KBM-7 (cell line): ENCODE data around the gene MRPS18B.
"Not testable (repeated sequence)": the region's sequence is repeated elsewhere in the genome, so short reads cannot be mapped to it uniquely, and the experiment has no call there.

Experiments
- DNase-seq: peaks from one replicate; pipeline ENCODE4 v3.0.0-alpha.2; 2015
- in situ Hi-C: fragments of 300-500 bp; cut with MboI; formaldehyde crosslinking; loops from 2 replicates; pipeline ENCODE4 v1.14.3; 2020; ENCODE audit warnings: low sequenced_read_pairs, low pct_unique_long_range_greater_than_20kb, mixed read lengths

Gene MRPS18B

DNA sequence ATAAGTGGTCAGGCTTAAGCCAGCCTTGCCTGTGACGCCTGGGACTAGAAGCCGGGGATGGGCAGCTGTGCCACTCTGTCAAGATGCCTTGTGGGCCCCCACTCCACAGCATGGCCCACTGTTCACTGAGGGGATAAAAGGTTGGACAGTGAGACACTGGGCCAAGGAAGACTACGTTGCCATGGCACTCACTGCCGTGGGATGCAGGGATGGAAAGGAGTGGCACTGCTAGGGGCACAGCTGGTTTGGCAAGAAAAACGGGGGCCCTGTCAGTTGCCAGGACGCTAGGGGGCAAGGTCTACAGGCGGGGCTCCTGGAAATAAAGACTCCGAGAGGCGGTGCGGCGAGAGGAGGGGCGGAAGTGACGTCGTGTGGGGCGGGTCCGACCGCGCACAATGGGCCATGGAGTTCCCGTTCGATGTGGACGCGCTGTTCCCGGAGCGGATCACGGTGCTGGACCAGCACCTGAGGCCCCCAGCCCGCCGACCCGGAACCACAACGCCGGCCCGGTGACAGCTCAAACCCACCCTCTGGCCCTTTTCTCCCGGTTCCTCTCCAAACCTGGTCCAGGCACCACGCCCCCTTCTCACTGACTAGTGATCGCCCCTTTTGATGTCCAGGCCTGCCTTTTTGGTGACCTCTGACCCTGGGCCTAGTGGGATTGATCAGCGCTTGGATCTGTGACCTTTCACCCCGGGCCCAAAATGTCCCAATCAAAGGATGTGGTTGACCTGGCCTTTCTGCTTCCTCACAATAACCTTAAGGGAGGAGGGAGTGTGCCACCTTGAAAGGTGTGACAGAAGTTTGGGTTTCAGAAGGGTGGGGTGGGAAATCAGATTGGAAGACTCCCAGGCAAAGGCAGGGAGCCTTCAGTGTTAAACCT is 9.1 kb downstream of the MRPS18B start, which contains the start of gene ATAT1:
ATAT1 (plus strand) TSS at position 391 of the 883 bp plus-strand sequence.
- DNase-seq: peak; percentile 85
- in situ Hi-C loops: no loop called here

DNA sequence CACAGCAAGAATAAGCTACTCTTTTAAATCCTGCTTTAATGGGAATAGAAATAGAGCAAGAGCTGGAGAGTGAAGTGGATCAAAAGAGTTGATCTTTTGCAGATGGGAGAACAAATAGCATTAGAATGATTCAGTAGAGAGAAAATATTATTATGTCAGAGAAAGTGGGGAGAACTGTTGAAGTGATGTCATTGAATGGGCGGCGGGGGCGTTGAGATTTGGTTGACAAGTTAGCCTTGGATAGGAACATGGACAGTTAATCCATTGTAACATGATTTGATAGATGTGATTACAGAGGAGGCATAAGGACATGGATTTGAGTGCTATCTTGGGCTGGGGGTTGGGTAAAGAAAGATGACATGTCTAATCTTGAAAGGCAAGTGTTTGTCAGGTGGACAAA is 18.2 kb downstream of the MRPS18B start:
- no peak for DNase-seq
- in situ Hi-C loops: no loop called here

DNA sequence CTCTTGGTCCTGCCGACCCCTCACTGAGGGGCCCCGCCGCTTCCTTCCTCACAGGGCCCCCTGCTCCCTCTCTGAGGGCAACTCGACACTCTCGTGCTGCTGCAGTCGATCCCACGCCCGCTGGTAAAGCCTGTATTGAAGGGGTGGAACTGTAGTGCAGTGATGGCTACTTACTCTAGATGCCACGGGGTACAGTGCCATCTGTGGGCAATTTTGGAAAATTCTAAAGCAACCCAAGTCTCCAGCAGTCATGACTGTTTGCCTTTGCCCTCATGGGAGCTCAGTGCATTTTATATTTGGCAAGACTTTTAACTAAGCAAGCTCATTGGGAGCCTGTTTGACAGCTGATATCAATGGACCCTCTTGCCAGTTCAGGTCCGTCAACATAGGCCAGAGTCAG is 22.8 kb downstream of the MRPS18B start:
- DNase-seq: no peak
- in situ Hi-C loops: no loop called here

GRCh38 chr6:30641048-30641447 is 23.4 kb downstream of the MRPS18B start:
- no peak for DNase-seq
- in situ Hi-C loops: no loop called here

- in situ Hi-C loops: no loop called here
Measured at GRCh38 chr6:30643656-30644055, 26.0 kb downstream of the MRPS18B start.

GRCh38 chr6:30644769-30645168 is 27.1 kb downstream of the MRPS18B start:
- no peak for DNase-seq
- in situ Hi-C loops: no loop called here

More at GRCh38 chr6:30643656-30644055, 26.0 kb downstream of the MRPS18B start:
- no peak for DNase-seq

GRCh38 chr6:30645989-30646388 is 28.3 kb downstream of the MRPS18B start:
- DNase-seq: no peak
- in situ Hi-C loops: no loop called here

- in situ Hi-C loops: no loop called here
- peak; percentile 86 for DNase-seq
Measured at GRCh38 chr6:30646450-30647241, 29.0 kb downstream of the MRPS18B start, which contains the start of gene C6orf136. Gene C6orf136 (plus strand): TSS chr6:30647133. CDS start chr6:30647232, 99 bp downstream.

DNA sequence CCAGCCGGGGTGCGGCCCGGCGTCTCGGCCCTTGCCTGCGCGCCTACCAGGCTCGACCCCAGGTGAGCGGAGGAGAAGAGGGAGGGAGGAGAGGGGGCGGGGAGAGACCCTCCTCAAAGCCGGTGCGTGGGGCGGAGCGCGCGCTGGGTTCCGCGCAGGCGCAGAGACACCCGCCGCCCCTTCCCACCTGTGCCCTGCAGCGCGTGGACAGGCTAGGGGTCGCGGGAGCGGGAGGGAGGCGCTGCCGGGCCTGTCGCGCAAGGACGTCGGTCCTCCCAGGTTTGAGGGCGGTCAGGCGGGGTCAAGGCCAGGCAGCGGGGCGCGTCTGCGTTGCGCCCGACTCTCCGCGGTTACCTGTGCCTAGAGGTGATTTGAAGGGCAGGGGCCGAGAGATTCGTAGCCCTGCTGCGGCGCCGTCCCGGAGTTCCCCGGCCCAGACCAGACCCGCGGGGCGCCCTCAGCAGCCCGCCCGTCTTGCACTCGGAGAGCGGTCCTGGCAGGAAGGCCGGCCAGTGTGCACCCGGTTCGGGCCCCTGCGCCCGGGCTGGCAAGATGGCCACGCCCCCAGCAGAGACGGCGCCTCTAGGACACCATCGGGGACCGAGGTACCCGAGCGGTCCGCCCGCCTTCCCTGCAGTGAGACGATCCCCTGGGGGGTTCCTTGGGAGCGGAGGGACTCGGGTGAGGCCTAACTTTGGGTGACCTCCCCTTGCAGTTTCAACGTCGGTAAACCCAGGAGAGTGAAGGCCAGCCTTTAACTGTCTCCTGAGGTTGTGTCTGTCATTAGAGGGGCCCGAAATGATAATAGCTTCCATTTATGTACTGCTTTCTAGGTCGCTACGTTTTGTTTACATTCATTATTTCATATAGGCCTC is 29.8 kb downstream of the MRPS18B start:
- in situ Hi-C loops: no loop called here
- peak; percentile 78 for DNase-seq

DNA sequence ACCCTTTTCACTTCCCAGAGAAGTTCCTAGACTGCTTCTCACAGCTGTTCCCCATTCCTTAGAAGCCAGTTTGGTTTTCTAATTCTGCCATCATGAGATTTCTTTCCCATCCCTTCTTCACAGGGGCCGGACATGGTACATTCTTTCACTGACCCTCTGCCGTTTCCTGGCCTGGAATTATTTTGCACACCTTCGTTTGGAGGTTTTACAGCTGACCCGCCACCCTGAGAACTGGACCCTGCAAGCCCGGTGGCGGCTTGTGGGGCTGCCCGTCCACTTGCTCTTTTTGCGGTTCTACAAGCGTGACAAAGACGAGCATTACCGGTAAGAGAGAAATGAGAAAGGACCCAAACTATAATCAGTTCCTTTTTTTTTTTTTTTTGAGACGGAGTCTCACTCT is 33.5 kb downstream of the MRPS18B start:
- DNase-seq: no peak
- in situ Hi-C loops: no loop called here

- in situ Hi-C loops: no loop called here
- DNase-seq: no peak
Measured at GRCh38 chr6:30654798-30655742, 37.4 kb downstream of the MRPS18B start.

DNA sequence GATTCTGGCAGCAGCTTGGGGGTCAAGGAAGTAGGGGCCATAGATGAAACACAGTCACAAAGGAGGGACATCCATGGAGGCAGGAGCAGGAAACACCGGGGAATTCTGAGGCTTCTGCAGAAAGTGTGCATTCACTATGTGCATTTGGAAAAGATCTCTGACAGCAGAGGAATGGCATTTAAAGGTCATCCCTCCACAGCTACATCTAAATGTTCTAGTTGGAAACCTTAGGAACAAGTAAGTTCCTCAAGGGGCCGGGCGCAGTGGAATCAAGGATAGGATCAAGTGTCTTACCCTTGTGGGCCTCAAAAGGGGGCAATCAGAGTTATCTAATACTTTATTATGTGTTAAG is 38.1 kb downstream of the MRPS18B start:
- in situ Hi-C loops: no loop called here
- DNase-seq: no peak

- in situ Hi-C loops: no loop called here
- DNase-seq: peak; percentile 36
Measured at GRCh38 chr6:30656513-30656912, 38.9 kb downstream of the MRPS18B start.

GRCh38 chr6:30657454-30657853 is 39.8 kb downstream of the MRPS18B start:
- in situ Hi-C loops: no loop called here
- no peak for DNase-seq

GRCh38 chr6:30657922-30658321 is 40.3 kb downstream of the MRPS18B start:
- in situ Hi-C loops: not testable (repeated sequence)

DNA sequence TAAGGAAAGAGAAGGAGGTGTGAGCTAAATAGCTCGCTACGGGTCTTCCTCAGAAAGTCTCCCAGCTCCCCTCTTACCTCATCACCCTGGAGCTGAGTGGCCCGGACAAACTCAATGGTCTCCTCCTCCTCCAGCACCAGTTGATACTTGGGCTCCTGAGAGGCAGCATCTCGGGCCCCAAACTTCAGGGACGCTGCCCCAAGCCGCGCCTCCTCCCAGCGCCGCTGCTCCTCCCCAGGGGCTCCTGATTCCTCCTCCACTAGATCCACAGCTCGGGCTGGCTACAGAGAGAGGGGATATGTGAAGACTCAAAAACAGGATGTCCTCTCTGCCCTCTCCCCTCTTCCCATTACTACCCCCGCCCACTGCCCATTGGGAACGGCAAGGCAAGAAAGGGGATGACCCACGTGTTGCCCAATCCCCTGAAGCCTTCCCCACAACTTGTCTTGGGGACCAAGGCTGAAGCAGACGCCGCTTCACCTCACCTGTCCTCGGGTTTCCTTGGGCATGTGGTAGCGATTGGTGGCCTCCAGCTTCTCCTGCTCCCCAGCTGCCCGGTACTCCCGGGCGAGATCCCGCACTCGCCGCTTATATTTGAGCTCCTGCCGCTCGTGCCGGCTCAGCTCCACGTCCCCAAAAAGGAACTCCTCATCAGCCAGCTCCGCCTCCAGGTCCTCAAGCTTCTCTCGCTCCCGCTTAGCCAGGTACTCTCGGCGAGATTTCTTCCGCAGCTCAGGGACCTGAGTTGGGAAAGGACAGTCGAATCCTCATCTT is 47.5 kb downstream of the MRPS18B start:
- in situ Hi-C loops: no loop called here
- DNase-seq: no peak

More at GRCh38 chr6:30657922-30658321, 40.3 kb downstream of the MRPS18B start:
- not testable (repeated sequence) for DNase-seq

DNA sequence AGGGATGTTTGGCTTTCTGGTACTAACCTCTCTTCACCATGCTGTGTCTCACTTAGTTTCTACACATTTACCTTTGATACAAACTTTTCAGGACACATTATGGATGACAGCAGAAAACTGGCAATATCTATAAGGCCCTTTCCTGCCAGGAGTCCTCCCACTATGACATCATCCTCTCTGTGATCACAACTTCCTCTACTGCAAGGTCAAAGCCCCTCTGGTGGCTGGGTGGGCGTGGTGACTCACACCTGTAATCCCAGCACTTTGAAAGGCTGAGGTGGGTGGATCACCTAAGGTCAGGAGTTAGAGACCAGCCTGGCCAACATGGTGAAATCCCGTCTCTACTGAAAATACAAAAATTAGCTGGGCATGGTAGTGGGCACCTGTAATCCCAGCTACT is 48.7 kb downstream of the MRPS18B start:
- DNase-seq, in situ Hi-C loops: not testable (repeated sequence)
